Stimulated activated CD8-positive, alpha-beta memory T cell treated with anti-CD3 and anti-CD28 coated beads, Interleukin-7, amount 100 ng/mL, for 1 hour (primary cell): ENCODE measurements around the gene REEP5.

Experiments
- DNase-seq, 2 donors: peaks; one replicate each; pipeline ENCODE4 v3.0.0-alpha.2; 2020; ENCODE audit warnings: low read depth in 2 of 2

The REEP5 gene

DNA sequence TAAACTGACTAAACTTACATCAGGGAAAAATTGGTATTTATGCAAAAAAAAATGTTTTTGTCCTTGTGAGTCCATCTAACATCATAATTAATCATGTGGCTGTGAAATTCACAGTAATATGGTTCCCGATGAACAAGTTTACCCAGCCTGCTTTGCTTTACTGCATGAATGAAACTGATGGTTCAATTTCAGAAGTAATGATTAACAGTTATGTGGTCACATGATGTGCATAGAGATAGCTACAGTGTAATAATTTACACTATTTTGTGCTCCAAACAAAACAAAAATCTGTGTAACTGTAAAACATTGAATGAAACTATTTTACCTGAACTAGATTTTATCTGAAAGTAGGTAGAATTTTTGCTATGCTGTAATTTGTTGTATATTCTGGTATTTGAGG lies 77.5 kb downstream of the REEP5 start:
- DNase-seq = no peak

DNA sequence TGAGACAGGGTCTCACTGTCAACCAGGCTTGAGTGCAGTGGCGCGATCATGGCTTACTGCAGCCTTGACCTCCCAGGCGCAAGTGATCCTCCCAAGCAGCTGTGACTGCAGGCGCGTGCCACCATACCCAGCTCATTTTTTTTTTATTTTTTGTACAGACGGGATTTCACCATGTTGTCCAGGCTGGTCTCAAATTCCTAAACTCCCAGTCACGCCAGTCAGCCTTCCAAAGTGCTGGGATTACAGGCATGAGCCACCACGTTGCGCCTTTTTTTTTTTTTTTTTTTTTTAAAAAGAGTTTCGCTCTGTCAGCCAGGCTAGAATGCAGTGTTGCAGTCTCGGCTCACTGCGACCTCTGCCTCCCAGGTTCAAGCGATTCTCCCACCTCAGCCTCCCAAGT lies 88.1 kb downstream of the REEP5 start:
- no peak for DNase-seq

DNA sequence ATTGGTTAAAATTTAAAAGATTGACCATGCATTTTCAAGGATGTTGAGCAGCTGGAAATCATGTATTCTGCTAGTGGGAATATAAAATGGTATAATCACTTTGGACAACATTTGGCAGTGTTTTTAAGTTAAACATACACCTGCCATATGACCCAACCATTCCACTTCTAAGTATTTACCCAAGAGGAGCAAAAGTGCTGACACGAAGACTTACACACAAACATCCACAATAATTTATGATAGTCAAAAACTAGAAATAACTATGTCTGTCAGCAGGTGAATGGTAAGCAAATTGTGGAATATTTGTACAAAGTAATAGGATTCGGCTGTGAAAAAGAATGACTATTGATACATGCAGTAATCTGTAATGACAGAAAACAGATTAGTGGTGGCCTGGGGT lies 91.6 kb downstream of the REEP5 start:
- no peak for DNase-seq
